Stomach (tissue), 9 donors: ENCODE data around the gene SCFD2. TPM values are rescaled to one million over a fixed set of nuclear protein-coding genes. Genes with fewer than 3 reads are reported as not detected.
A peak's percentile ranks its signal among the peaks of the same experiment; 100 is the strongest.

ENCODE experiments used
- DNase-seq, 2 donors: peaks; one replicate each; pipeline versions ENCODE4 v3.0.0 to v3.0.0-alpha.2; 2013 to 2019
- H3K27ac ChIP-seq, 5 donors: fragments of 200-600 bp in 4 of 5; sonication (generic) in 4 of 5; one replicate each; pipeline ENCODE4 v1.5.1; 2013 to 2019; ENCODE audit warnings: mild to moderate bottlenecking in 1 of 5, moderate library complexity in 1 of 5
- H3K27me3 ChIP-seq, 3 donors: fragments of 200-600 bp; sonication (generic); one replicate each; pipeline ENCODE4 v1.5.1; 2017 to 2019; ENCODE audit warnings: mixed run types in 1 of 3
- H3K36me3 ChIP-seq, 4 donors: fragments of 200-600 bp; sonication (generic); 1 replicate in 3 of 4; 2 replicates in 1 of 4; pipeline ENCODE4 v1.5.1; 2016 to 2019
- H3K4me1 ChIP-seq, 4 donors: fragments of 200-600 bp; sonication (generic); one replicate each; pipeline ENCODE4 v1.5.1; 2016 to 2019
- H3K4me3 ChIP-seq, 4 donors: fragments of 200-600 bp; sonication (generic) in 3 of 4; one replicate each; pipeline ENCODE4 v1.5.1; 2016 to 2019; ENCODE audit warnings: mild to moderate bottlenecking in 1 of 4
- H3K9me3 ChIP-seq, 4 donors: fragments of 200-600 bp; sonication (generic); one replicate each; pipeline ENCODE4 v1.5.1; 2016 to 2019
- EP300 ChIP-seq: sonication (generic); formaldehyde crosslinking; IDR thresholded peaks from one replicate; pipeline ENCODE4 v1.6.1; 2017; ENCODE audit warnings: antibody characterized with exemption
- POLR2A ChIP-seq, 4 donors: fragments of 450-650 bp; IDR thresholded peaks; one replicate each; pipeline ENCODE4 v1.6.1; 2016; ENCODE audit warnings: antibody characterized with exemption in 4 of 4, control low read depth in 2 of 4, mild to moderate bottlenecking in 1 of 4, moderate library complexity in 1 of 4
- POLR2AphosphoS5 ChIP-seq, 3 donors: sonication (generic); formaldehyde crosslinking; IDR thresholded peaks; one replicate each; pipeline ENCODE4 v1.6.1; 2016; ENCODE audit warnings: antibody characterized with exemption in 3 of 3
- WGBS, 5 donors: extraction: QIAGEN DNeasy Blood & Tissue Kit in 3 of 5; methylation state at CpG; one replicate each; pipeline versions ENCODE4 v1.1.5 to v1.1.7; 2013 to 2018; 5-methylcytosine and 5-hydroxymethylcytosine counted together
- intact Hi-C: fragments of 100-400 bp; cut with DNase I; formaldehyde crosslinking; loops from one replicate; pipeline ENCODE4 v1.15.1; 2023; ENCODE audit warnings: low total_unique reads
- polyA plus RNA-seq, 3 donors: library from polyadenylated mRNA; stranded (reverse); fragments of 200-250 nt; gene quantifications; one replicate each; pipeline ENCODE4 v1.2.3, GENCODE V29; 2013
- total RNA-seq, 5 donors: library from RNA; depleted of rRNA; stranded (reverse); fragments of >200 nt; gene quantifications; one replicate each; pipeline versions ENCODE4 v1.1.0 to v1.2.3, GENCODE V29; 2014 to 2016
- TF ChIP-seq, protein P1 (sequence below), 7 experiments: fragments of 450-650 bp in 4 of 7; fragments of 200-600 bp in 3 of 7; sonication (generic) in 3 of 7; IDR thresholded peaks; one replicate each; pipeline ENCODE4 v1.5.1; 2016 to 2019; ENCODE audit warnings: antibody characterized with exemption in 7 of 7, control low read depth in 2 of 7, mild to moderate bottlenecking in 1 of 7
- donor health status: healthy with polysubstance abuse.
- donor health status: Bipolar disorder and iron deficiency.
- donor health status: healthy.

Gene SCFD2
- total and polyA plus RNA-seq, 8 donors, result 2.9 to 40.2 (median 11.1) TPM

GRCh38 chr4:52868133-52868532 is 497.7 kb downstream of the SCFD2 start:
- H3K9me3 ChIP-seq, result no peaks in the 10 kb centered on the region
- DNase-seq, result peak in 1 of 2 donors; percentile 71
- peaks cover 0 to 7% (median 3%) of the 10 kb centered on the region in 4 donors for H3K36me3 ChIP-seq
- H3K27ac ChIP-seq, result peak overlapping the region in 1 of 5 donors; percentile 46
- intact Hi-C loops, result no loop called here
- peaks cover 0 to 2% (median 0%) of the 10 kb centered on the region in 3 donors for H3K27me3 ChIP-seq
- peaks cover 24 to 78% (median 43%) of the 10 kb centered on the region in 4 donors for H3K4me1 ChIP-seq
- H3K4me3 ChIP-seq, result no peak overlapping the region
- TF ChIP-seq POLR2AphosphoS5 (IDR thresholded peaks at IDR 0.05) (no peak), POLR2A (IDR thresholded peaks at IDR 0.05) (no peak)
- TF ChIP-seq, protein P1, sequence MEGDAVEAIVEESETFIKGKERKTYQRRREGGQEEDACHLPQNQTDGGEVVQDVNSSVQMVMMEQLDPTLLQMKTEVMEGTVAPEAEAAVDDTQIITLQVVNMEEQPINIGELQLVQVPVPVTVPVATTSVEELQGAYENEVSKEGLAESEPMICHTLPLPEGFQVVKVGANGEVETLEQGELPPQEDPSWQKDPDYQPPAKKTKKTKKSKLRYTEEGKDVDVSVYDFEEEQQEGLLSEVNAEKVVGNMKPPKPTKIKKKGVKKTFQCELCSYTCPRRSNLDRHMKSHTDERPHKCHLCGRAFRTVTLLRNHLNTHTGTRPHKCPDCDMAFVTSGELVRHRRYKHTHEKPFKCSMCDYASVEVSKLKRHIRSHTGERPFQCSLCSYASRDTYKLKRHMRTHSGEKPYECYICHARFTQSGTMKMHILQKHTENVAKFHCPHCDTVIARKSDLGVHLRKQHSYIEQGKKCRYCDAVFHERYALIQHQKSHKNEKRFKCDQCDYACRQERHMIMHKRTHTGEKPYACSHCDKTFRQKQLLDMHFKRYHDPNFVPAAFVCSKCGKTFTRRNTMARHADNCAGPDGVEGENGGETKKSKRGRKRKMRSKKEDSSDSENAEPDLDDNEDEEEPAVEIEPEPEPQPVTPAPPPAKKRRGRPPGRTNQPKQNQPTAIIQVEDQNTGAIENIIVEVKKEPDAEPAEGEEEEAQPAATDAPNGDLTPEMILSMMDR (IDR thresholded peaks at IDR 0.05), result no peak
- WGBS, 5 donors, result 69 to 78% (median 71%) methylated on average over 8 of the region's 8 CpGs

DNA sequence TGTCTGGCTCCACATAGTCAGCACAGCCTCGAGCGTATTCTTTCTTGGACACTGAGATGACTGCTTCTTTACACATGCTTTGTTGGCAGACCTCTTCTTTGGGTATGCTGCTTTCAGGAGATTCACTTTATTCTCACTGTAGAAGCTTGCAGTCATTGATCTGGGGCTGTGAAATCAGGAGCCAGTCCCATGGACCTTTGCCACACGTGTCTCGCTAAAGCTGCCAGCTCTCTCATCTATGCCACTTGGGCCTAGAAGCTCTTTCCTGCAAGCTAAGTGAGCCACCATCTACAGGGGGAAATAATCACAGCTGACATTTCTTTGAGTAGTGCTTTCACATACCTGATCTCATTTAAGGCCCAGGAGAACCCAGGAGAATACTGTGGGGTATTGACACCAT is 498.7 kb downstream of the SCFD2 start:
- Histone ChIP-seq H3K4me3 (no peak overlapping the region), H3K27me3 (peaks cover 0 to 12% (median 6%) of the 10 kb centered on the region in 3 donors), H3K9me3 (no peaks in the 10 kb centered on the region), H3K27ac (no peak overlapping the region), H3K36me3 (peaks cover 0 to 7% (median 3%) of the 10 kb centered on the region in 4 donors), H3K4me1 (peaks cover 34 to 81% (median 51%) of the 10 kb centered on the region in 4 donors)
- DNase-seq, result no peak
- 90 to 99% (median 94%) methylated on average over 4 of the region's 4 CpGs for WGBS, 5 donors
- TF ChIP-seq POLR2AphosphoS5 (IDR thresholded peaks at IDR 0.05), result no peak
- TF ChIP-seq POLR2A (IDR thresholded peaks at IDR 0.05), result no peak
- TF ChIP-seq EP300, result no peak
- TF ChIP-seq, protein P1 (IDR thresholded peaks at IDR 0.05), result no peak
- intact Hi-C loops, result no loop called here

GRCh38 chr4:52866734-52867133 is 499.1 kb downstream of the SCFD2 start:
- WGBS, 5 donors, result 70 to 86% (median 73%) methylated on average over 4 of the region's 4 CpGs
- intact Hi-C loops, result no loop called here
- H3K4me1 ChIP-seq, result peaks cover 37 to 83% (median 54%) of the 10 kb centered on the region in 4 donors
- TF ChIP-seq, protein P1 (IDR thresholded peaks at IDR 0.05), result no peak
- TF ChIP-seq POLR2A (IDR thresholded peaks at IDR 0.05), result no peak
- TF ChIP-seq POLR2AphosphoS5 (IDR thresholded peaks at IDR 0.05), result no peak
- TF ChIP-seq EP300, result no peak
- peaks cover 0 to 16% (median 6%) of the 10 kb centered on the region in 3 donors for H3K27me3 ChIP-seq
- no peak overlapping the region for H3K27ac ChIP-seq
- no peaks in the 10 kb centered on the region for H3K9me3 ChIP-seq
- H3K36me3 ChIP-seq, result peaks cover 0 to 7% (median 3%) of the 10 kb centered on the region in 4 donors
- DNase-seq, result no peak
- H3K4me3 ChIP-seq, result no peak overlapping the region

DNA sequence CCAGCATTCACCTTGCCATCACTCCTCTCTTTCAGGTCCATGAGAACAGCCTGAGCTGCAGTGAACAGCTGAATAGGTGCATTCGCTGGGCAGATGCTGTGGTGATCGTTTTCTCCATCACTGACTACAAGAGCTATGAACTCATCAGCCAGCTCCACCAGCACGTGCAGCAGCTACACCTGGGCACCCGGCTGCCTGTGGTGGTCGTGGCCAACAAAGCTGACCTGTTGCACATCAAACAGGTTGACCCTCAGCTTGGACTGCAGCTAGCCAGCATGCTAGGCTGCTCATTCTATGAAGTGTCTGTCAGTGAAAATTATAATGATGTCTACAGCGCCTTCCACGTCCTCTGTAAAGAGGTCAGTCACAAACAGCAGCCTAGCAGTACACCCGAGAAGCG is 500.6 kb downstream of the SCFD2 start:
- Histone ChIP-seq H3K4me1 (peaks cover 41 to 84% (median 57%) of the 10 kb centered on the region in 4 donors), H3K27me3 (peaks cover 0 to 23% (median 6%) of the 10 kb centered on the region in 3 donors), H3K4me3 (no peak overlapping the region), H3K27ac (no peak overlapping the region), H3K9me3 (no peaks in the 10 kb centered on the region), H3K36me3 (peaks cover 0 to 7% (median 3%) of the 10 kb centered on the region in 4 donors)
- TF ChIP-seq, protein P1 (IDR thresholded peaks at IDR 0.05), result no peak
- no peak for TF ChIP-seq POLR2A (IDR thresholded peaks at IDR 0.05)
- no peak for TF ChIP-seq EP300
- TF ChIP-seq POLR2AphosphoS5 (IDR thresholded peaks at IDR 0.05), result no peak
- 76 to 92% (median 85%) methylated on average over 8 to 9 of the region's 9 CpGs for WGBS, 5 donors
- no peak for DNase-seq
- intact Hi-C loops, result no loop called here
